ENCODE data around the gene CYP2A13. TPM values are rescaled to one million over a fixed set of nuclear protein-coding genes. Genes with fewer than 3 reads are reported as not detected.

CYP2A13 gene
- total and polyA plus RNA-seq, 8 donors, result 0.20 TPM; not detected in 7

DNA sequence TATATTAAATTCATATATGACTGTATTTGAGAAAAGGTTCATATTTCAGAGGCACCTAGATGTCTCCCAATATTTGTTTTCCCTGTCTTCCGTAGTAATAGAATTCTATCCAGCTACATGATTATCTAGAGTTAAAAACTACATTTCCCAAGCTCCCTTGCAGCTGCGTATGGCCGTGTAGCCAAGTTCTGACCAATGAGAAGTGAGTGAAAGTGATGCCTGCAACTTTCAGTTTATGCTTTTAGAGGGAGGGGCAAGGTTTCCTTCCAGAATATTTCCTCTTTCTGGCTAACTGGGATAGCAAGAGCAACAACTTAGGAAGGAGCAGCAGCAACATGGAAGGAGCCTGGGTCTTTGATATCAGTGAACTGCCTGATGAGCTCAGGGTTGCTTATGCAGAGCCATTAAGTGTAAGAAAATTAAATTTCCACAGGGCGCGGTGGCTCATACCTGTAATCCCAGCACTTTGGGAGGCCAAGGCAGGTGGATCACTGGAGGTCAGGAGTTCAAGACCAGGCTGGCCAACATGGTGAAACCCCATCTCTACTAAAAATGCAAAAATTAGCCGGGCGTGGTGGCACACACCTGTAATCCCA is 23.2 kb upstream of the CYP2A13 start:
- Histone ChIP-seq H3K9me3 (no peaks in the 10 kb centered on the region), H3K4me3 (no peak overlapping the region), H3K27ac (no peak overlapping the region), H3K36me3 (no peaks in the 10 kb centered on the region), H3K4me1 (no peaks in the 10 kb centered on the region), H3K27me3 (peaks cover 0 to 25% of the 10 kb centered on the region in 2 donors)
- TF ChIP-seq, protein P1, sequence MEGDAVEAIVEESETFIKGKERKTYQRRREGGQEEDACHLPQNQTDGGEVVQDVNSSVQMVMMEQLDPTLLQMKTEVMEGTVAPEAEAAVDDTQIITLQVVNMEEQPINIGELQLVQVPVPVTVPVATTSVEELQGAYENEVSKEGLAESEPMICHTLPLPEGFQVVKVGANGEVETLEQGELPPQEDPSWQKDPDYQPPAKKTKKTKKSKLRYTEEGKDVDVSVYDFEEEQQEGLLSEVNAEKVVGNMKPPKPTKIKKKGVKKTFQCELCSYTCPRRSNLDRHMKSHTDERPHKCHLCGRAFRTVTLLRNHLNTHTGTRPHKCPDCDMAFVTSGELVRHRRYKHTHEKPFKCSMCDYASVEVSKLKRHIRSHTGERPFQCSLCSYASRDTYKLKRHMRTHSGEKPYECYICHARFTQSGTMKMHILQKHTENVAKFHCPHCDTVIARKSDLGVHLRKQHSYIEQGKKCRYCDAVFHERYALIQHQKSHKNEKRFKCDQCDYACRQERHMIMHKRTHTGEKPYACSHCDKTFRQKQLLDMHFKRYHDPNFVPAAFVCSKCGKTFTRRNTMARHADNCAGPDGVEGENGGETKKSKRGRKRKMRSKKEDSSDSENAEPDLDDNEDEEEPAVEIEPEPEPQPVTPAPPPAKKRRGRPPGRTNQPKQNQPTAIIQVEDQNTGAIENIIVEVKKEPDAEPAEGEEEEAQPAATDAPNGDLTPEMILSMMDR (IDR thresholded peaks at IDR 0.05), result no peak
- intact Hi-C loops (cut with DNase I), result no loop called here
- ATAC-seq (peak; percentile 34), DNase-seq (peak in 1 of 4 donors; percentile 7)

DNA sequence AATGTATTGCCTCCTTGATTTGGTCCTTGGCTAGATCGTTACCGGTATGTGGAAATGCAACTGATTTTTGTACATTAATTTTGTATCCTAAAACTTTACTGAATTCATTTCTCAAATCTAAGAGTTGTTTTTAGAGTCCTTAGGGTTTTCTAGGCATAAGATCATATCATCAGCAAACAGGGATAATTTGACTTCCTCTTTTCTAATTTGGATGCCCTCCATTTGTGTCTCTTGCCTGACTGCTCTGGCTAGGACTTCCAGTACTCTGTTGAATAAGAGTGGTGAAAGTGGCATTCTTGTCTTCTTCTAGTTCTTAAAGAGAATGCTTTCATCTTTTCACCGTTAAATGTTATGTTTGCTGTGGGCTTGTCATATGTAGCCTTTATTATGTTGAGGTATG is 12.0 kb upstream of the CYP2A13 start:
- intact Hi-C loops (cut with DNase I), result no loop called here
- no peak for ATAC-seq
- Histone ChIP-seq H3K36me3 (no peaks in the 10 kb centered on the region), H3K9me3 (peaks cover 0 to 8% of the 10 kb centered on the region in 2 donors), H3K27me3 (peaks cover 0 to 17% of the 10 kb centered on the region in 2 donors), H3K27ac (no peak overlapping the region), H3K4me3 (no peak overlapping the region), H3K4me1 (no peaks in the 10 kb centered on the region)
- no peak for DNase-seq
- TF ChIP-seq, protein P1 (IDR thresholded peaks at IDR 0.05), result no peak

GRCh38 chr19:41083516-41083915 is 4.7 kb upstream of the CYP2A13 start:
- Histone ChIP-seq H3K27ac (no peak overlapping the region), H3K36me3 (no peaks in the 10 kb centered on the region), H3K27me3 (peaks cover 0 to 33% of the 10 kb centered on the region in 2 donors), H3K4me3 (no peak overlapping the region), H3K9me3 (peaks cover 0 to 8% of the 10 kb centered on the region in 2 donors), H3K4me1 (no peaks in the 10 kb centered on the region)
- DNase-seq (peak in 1 of 4 donors; percentile 22), ATAC-seq (no peak)
- TF ChIP-seq, protein P1 (IDR thresholded peaks at IDR 0.05), result no peak
- intact Hi-C loops (cut with DNase I), result no loop called here

DNA sequence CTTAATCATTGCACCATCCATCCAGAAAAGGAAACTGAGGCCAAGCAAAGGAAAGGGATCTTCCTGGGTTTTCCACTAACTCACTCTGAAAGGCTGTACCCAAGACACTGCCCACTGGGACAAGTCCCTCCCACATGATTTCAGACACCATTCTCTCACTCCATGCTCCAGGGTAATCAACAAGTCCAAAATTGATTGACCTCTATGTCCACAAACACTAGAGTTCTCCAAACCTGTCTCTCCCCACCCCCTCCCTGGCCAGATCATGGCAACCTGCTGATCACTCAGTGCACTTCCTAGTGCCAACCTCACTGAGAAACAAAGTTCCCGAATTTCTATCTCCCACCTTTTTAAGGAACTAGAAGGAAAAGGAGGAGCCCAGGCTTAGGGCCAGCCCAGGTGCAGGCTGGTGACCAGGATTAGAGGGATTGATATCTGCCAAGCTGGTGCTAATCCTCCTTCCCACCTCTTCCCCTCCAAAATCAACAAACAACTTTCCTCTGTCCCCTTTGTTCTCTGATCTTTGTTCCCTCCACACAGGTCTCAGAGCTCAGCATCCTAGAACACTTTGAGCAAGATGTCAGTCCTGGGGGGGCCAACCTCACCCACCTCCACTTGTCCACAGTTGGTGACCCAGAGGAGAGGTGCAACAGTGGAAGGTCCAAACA is 2.4 kb upstream of the CYP2A13 start:
- H3K27ac ChIP-seq, result no peak overlapping the region
- H3K4me3 ChIP-seq, result no peak overlapping the region
- no peaks in the 10 kb centered on the region for H3K36me3 ChIP-seq
- H3K9me3 ChIP-seq, result no peaks in the 10 kb centered on the region
- H3K27me3 ChIP-seq, result peaks cover 0 to 53% of the 10 kb centered on the region in 2 donors
- no peaks in the 10 kb centered on the region for H3K4me1 ChIP-seq
- intact Hi-C loops (cut with DNase I), result no loop called here
- ATAC-seq, result no peak
- TF ChIP-seq, protein P1 (IDR thresholded peaks at IDR 0.05), result no peak
- DNase-seq, result no peak

GRCh38 chr19:41089959-41090358 is 1.7 kb downstream of the CYP2A13 start:
- TF ChIP-seq, protein P1 (IDR thresholded peaks at IDR 0.05), result no peak
- intact Hi-C loops (cut with DNase I), result no loop called here
- H3K4me1 ChIP-seq, result no peaks in the 10 kb centered on the region
- H3K27ac ChIP-seq, result no peak overlapping the region
- no peaks in the 10 kb centered on the region for H3K36me3 ChIP-seq
- H3K27me3 ChIP-seq, result peaks cover 0 to 82% of the 10 kb centered on the region in 2 donors
- ATAC-seq (no peak), DNase-seq (no peak)
- no peak overlapping the region for H3K4me3 ChIP-seq
- no peaks in the 10 kb centered on the region for H3K9me3 ChIP-seq

All from left lung (tissue), 10 donors.